Measurements from ENCODE around the gene UCK2.
"Not testable (repeated sequence)": the region's sequence is repeated elsewhere in the genome, so short reads cannot be mapped to it uniquely, and the experiment has no call there.

Gene UCK2

GRCh38 chr1:165795894-165796293, 31.5 kb upstream of the UCK2 start:
- H3K27ac ChIP-seq (ENCODE audit: low read length): no peak overlapping the region
- H3K4me3 ChIP-seq (ENCODE audit: low read length): no peak overlapping the region
- peaks cover 3% of the 10 kb centered on the region; the same call in 1 of the 2 replicates for H3K9me3 ChIP-seq (ENCODE audit: insufficient read depth, low read length)
- H3K36me3 ChIP-seq (replicated peaks; ENCODE audit: low read depth, low read length): no peaks in the 10 kb centered on the region
- H3K4me2 ChIP-seq (ENCODE audit: low read length): no peak overlapping the region
- H4K20me1 ChIP-seq (ENCODE audit: insufficient read depth, low read length): no peaks in the 10 kb centered on the region
- H2AFZ ChIP-seq (ENCODE audit: low read depth, low read length): no peak overlapping the region
- H3K9ac ChIP-seq (ENCODE audit: low read length): no peak overlapping the region
- peaks cover 6% of the 10 kb centered on the region for H3K4me1 ChIP-seq (ENCODE audit: low read length)
- no peaks in the 10 kb centered on the region for H3K79me2 ChIP-seq (ENCODE audit: low read length)
- TF ChIP-seq CTCF (IDR thresholded peaks at IDR 0.05; ENCODE audit: low read depth, low read length) (no peak), EZH2phosphoT487 (IDR thresholded peaks at IDR 0.05; ENCODE audit: low read depth) (no peak)
- H3K27me3 ChIP-seq (ENCODE audit: low read depth, low read length): peaks cover 8% of the 10 kb centered on the region

- peaks cover 6% of the 10 kb centered on the region for H3K4me1 ChIP-seq (ENCODE audit: low read length)
- no peak overlapping the region for H3K9ac ChIP-seq (ENCODE audit: low read length)
- no peak overlapping the region for H3K27ac ChIP-seq (ENCODE audit: low read length)
- H3K4me3 ChIP-seq (ENCODE audit: low read length): no peak overlapping the region
- TF ChIP-seq CTCF (IDR thresholded peaks at IDR 0.05; ENCODE audit: low read depth, low read length): no peak
- TF ChIP-seq EZH2phosphoT487 (IDR thresholded peaks at IDR 0.05; ENCODE audit: low read depth): no peak
- H3K79me2 ChIP-seq (ENCODE audit: low read length): no peaks in the 10 kb centered on the region
- no peak overlapping the region for H2AFZ ChIP-seq (ENCODE audit: low read depth, low read length)
- H3K27me3 ChIP-seq (ENCODE audit: low read depth, low read length): no peaks in the 10 kb centered on the region
- no peak overlapping the region for H3K4me2 ChIP-seq (ENCODE audit: low read length)
- H4K20me1 ChIP-seq (ENCODE audit: insufficient read depth, low read length): no peaks in the 10 kb centered on the region
- peaks cover 3% of the 10 kb centered on the region; the same call in 1 of the 2 replicates for H3K9me3 ChIP-seq (ENCODE audit: insufficient read depth, low read length)
- no peaks in the 10 kb centered on the region for H3K36me3 ChIP-seq (replicated peaks; ENCODE audit: low read depth, low read length)
Observed at GRCh38 chr1:165799387-165799786, 28.0 kb upstream of the UCK2 start.

GRCh38 chr1:165804513-165804912, 22.9 kb upstream of the UCK2 start:
- H3K79me2 ChIP-seq (ENCODE audit: low read length); H3K4me3 ChIP-seq (ENCODE audit: low read length); H2AFZ ChIP-seq (ENCODE audit: low read depth, low read length); H3K9me3 ChIP-seq (ENCODE audit: insufficient read depth, low read length); H3K4me2 ChIP-seq (ENCODE audit: low read length); H3K4me1 ChIP-seq (ENCODE audit: low read length); H3K27me3 ChIP-seq (ENCODE audit: low read depth, low read length); H3K36me3 ChIP-seq (replicated peaks; ENCODE audit: low read depth, low read length); H3K27ac ChIP-seq (ENCODE audit: low read length); H4K20me1 ChIP-seq (ENCODE audit: insufficient read depth, low read length); H3K9ac ChIP-seq (ENCODE audit: low read length): not testable (repeated sequence)

- Histone ChIP-seq H3K36me3 (replicated peaks; ENCODE audit: low read depth, low read length) (no peaks in the 10 kb centered on the region), H3K79me2 (ENCODE audit: low read length) (no peaks in the 10 kb centered on the region), H3K9me3 (ENCODE audit: insufficient read depth, low read length) (no peaks in the 10 kb centered on the region), H3K4me3 (ENCODE audit: low read length) (no peak overlapping the region), H2AFZ (ENCODE audit: low read depth, low read length) (no peak overlapping the region), H3K4me2 (ENCODE audit: low read length) (no peak overlapping the region), H3K4me1 (ENCODE audit: low read length) (no peaks in the 10 kb centered on the region), H3K9ac (ENCODE audit: low read length) (no peak overlapping the region), H4K20me1 (ENCODE audit: insufficient read depth, low read length) (no peaks in the 10 kb centered on the region), H3K27me3 (ENCODE audit: low read depth, low read length) (0 out of 2 replicates have a peak, but pooled peaks cover 7% of the 10 kb centered on the region), H3K27ac (ENCODE audit: low read length) (no peak overlapping the region)
- TF ChIP-seq CTCF (IDR thresholded peaks at IDR 0.05; ENCODE audit: low read depth, low read length) (no peak), EZH2phosphoT487 (IDR thresholded peaks at IDR 0.05; ENCODE audit: low read depth) (no peak)
Observed at GRCh38 chr1:165807613-165808012, 19.8 kb upstream of the UCK2 start.

GRCh38 chr1:165815725-165816124, 11.7 kb upstream of the UCK2 start:
- Histone ChIP-seq H3K9ac (ENCODE audit: low read length) (no peak overlapping the region), H3K4me1 (ENCODE audit: low read length) (no peaks in the 10 kb centered on the region), H3K36me3 (replicated peaks; ENCODE audit: low read depth, low read length) (no peaks in the 10 kb centered on the region), H2AFZ (ENCODE audit: low read depth, low read length) (no peak overlapping the region), H3K4me2 (ENCODE audit: low read length) (no peak overlapping the region), H4K20me1 (ENCODE audit: insufficient read depth, low read length) (no peaks in the 10 kb centered on the region), H3K27ac (ENCODE audit: low read length) (no peak overlapping the region), H3K4me3 (ENCODE audit: low read length) (no peak overlapping the region), H3K79me2 (ENCODE audit: low read length) (no peaks in the 10 kb centered on the region), H3K27me3 (ENCODE audit: low read depth, low read length) (no peaks in the 10 kb centered on the region), H3K9me3 (ENCODE audit: insufficient read depth, low read length) (no peaks in the 10 kb centered on the region)
- no peak for TF ChIP-seq CTCF (IDR thresholded peaks at IDR 0.05; ENCODE audit: low read depth, low read length)
- no peak for TF ChIP-seq EZH2phosphoT487 (IDR thresholded peaks at IDR 0.05; ENCODE audit: low read depth)
